Posterior cingulate gyrus (tissue), 11 donors: ENCODE measurements around the gene TMEM212.
A peak's percentile ranks its signal among the peaks of the same experiment; 100 is the strongest.
"Not testable (repeated sequence)": the region's sequence is repeated elsewhere in the genome, so short reads cannot be mapped to it uniquely, and the experiment has no call there.

Experiments used
- DNase-seq, 10 donors: peaks; one replicate each; pipeline versions ENCODE4 v3.0.0 to v3.0.0-alpha.2; 2020 to 2021; ENCODE audit warnings: mixed read lengths in 3 of 10
- intact Hi-C: fragments of 100-400 bp; cut with DNase I; formaldehyde crosslinking; loops from one replicate; pipeline ENCODE4 v1.15.1; 2023

Gene TMEM212

DNA sequence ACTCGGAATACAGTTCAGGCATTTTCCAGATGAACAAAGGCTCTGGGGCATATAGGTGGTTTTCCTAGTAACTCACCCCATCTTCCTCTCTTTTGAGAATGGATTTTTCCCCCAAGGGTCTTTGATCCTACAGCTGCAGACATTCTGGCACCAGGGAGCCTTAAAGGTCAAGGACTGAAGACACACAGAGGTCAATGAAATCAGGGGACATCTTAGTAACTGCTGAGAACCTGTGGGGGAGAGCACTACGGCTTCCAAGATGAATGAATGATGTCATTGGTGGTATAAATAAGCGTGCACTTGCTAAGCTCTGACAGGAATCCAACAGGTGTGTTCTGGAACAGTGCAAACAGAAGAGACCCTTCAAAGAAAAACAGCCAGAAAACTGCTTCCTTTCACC lies 36.3 kb downstream of the TMEM212 start:
- intact Hi-C loops = no loop called here
- DNase-seq = no peak

GRCh38 chr3:171880101-171880870 lies 37.1 kb downstream of the TMEM212 start:
- intact Hi-C loops = no loop called here
- no peak for DNase-seq

DNA sequence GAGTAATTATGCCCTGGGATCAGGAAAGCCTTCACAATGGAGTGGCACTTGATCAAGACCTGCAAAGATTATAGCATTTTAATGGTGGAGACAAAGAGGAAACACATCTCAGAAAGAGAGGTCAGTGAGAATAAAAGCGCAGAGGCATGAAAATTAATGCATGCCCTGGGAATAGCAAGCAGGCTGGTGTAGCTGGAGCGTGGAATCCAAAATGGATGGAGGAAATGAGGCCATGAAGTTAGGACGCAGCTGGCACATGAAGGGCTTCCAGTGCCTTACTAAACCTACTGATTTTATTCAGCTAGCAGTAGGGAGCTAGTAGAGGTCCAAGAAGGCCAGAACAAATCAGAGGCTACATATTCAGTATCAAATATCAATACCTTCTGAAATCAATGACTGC lies 38.1 kb downstream of the TMEM212 start:
- intact Hi-C loops = no loop called here
- no peak for DNase-seq

DNA sequence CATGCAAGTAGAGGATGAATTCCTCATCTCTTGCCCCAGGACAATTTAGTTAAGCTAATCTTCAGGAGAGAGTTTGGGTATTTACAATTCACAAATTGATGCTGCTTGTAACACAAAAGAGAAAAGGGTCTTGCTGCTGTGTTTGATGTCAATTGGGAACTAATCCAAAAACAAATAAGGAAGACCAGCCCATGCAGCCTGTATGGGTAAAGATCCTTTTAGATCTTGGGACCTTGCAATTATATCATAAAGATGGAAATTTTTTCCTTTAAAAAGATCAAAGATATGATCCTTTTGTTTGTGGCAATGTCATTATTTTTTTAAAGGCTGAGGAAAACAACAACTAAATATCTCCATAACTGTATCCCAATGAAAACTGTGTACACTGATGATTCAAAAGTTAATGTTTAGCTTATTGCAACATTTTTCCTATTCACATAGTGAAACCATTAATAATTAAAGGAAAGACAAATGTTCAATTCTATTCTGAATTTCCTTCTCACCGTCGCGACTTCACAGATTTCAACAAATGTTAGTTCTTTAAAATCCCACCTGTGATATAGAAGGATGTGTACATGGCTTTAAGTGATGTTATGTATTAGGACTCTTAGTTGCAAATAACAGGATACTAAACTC lies 40.2 kb downstream of the TMEM212 start:
- intact Hi-C loops = no loop called here
- DNase-seq = no peak

DNA sequence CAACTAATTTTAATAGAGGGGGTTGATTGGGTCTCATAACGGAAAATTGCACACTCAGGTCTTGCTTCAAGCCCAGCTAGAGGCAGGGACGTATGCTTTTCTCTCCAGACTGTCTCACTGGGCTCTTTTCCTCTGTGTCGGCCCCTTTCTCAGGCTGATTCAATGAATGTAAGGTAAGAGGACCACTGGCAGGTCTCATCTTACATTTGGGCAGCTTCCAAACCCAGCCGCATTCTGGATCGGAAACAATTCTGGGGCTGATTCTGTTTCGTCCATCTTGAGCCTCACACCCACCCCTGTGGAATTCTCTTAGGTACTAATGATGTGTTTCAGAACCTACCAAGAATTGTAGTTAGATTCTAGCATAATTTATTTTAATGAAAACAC lies 40.7 kb downstream of the TMEM212 start:
- no peak for DNase-seq
- intact Hi-C loops = no loop called here

DNA sequence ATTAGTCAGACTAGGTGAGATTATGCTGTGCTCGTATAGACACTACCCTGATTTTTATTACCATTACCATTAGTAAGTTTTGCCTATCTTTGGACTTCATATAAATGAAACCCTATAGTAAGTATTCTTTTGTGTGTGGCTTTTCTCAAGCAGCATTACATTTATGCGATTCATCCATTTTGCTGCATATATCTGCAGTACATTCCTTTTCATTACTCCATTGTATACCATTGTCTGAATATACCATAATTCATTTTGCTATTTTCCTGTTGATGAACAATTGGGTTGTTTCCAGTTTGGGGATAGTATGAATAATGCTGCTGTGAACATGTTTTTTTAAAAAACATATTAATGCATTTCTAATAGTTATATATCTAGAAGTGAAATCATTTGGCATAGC lies 45.3 kb downstream of the TMEM212 start:
- intact Hi-C loops = no loop called here
- DNase-seq = no peak

GRCh38 chr3:171890398-171890797 lies 47.2 kb downstream of the TMEM212 start:
- DNase-seq = no peak
- intact Hi-C loops = no loop called here

GRCh38 chr3:171892457-171892856 lies 49.3 kb downstream of the TMEM212 start:
- intact Hi-C loops = no loop called here
- DNase-seq = no peak

DNA sequence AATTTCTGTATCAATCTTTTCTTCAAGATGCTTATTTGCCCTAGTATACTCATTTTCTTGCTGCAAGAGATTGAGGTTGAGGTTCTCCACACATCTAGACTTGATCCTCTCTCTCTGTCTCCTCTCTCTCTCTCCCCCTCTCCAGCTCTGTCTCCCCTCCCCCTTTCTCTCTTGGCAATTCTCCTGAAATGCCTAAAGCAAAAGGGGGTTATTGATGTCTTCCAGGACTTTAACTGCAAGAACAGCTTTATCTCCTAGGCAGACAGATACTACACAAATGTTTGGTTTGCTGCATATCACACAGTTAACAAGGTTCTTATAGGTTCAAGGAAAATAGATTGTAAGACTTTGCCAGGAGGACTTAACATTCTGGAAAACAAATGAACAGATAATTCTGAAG lies 52.1 kb downstream of the TMEM212 start:
- DNase-seq = no peak
- intact Hi-C loops = no loop called here

DNA sequence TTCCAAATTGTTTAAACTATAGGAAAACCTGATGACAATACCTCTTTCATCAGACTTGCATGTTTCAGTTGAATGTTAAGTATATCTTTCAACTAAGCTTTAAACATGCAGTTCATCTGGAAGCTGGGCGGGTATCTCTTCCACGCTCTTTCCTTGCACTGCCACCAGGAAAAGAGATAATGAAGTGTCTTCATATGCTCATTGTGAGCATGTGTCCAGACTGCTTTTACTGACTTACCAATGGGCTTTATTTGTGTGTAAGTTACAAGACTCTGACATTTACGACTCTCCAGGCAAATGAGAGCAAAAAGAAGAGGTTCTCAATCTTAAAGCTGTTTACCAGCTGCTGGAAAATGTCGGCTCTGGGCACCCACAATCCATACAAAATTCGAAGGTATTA lies 52.8 kb downstream of the TMEM212 start:
- DNase-seq = no peak
- intact Hi-C loops = no loop called here

GRCh38 chr3:171896316-171896715 lies 53.2 kb downstream of the TMEM212 start:
- intact Hi-C loops = no loop called here
- no peak for DNase-seq

DNA sequence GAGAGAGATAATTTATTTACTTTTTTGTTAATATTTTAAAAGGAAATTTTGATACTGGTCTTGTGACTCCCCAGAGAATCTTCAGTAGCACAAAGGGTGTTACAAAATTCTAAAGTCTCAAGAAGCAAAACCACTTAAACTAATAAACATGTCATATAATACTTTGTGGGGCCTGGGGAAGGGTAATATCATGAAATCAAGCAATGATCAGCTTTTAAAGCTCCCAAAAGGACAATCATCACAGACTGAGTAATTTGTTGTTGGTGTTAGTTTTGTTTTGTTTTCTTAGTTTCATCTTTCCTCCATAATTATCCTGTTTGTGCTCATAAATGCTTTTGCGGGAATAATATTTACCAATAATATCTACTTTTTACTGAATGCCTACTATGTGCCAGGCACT lies 55.0 kb downstream of the TMEM212 start:
- DNase-seq = no peak

GRCh38 chr3:171900446-171900845 lies 57.3 kb downstream of the TMEM212 start:
- peak in 8 of 10 donors; percentile 19 to 86 (median 30) for DNase-seq
- intact Hi-C loops = no loop called here

More for the DNA sequence above, 55.0 kb downstream of the TMEM212 start:
- intact Hi-C loops = no loop called here

GRCh38 chr3:171901615-171902312 lies 58.6 kb downstream of the TMEM212 start:
- DNase-seq = no peak
- intact Hi-C loops = no loop called here

DNA sequence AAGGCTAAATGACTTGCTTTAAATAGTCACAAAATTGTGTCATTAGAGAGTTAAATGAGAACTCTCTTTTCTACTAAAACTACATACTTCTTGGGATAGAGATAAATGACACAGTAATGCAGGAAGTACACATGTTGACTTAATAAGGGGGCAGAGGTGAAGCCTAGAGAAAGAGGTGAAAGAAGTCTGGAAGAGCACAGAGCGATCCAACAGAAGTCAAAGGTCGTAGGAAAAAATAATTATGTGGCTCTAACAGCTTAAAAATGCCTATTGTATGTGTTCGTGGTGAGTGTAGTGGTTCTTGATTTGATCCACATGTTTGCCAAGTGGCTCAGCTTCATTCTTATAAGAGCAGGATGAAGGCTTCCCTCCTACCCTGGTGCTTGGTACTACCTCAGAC lies 61.7 kb downstream of the TMEM212 start:
- intact Hi-C loops = no loop called here
- DNase-seq = no peak

DNA sequence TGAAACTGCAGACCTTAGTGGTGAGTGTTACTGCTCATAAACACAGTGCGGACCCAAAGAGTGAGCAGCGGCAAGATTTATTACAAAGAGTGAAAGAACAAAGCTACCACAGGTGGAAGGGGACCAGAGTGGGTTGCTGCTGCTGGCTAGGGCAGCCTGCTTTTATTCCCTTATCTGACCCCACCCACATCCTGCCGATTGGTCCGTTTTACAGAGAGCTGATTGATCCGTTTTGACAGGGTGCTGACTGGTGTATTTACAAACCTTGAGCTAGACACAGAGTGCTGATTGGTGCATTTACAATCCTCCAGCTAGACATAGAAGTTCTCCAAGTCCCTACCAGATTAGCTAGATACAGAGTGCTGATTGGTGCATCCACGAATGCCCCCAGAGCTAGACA lies 63.4 kb downstream of the TMEM212 start:
- intact Hi-C loops, DNase-seq: not testable (repeated sequence)

- peak in 3 of 10 donors; percentile 66 to 82 (median 78) for DNase-seq
- intact Hi-C loops = no loop called here
These were observed 64.0 kb downstream of the TMEM212 start for GRCh38 chr3:171906951-171907676.

GRCh38 chr3:171907761-171908160 lies 64.6 kb downstream of the TMEM212 start:
- DNase-seq = no peak
- intact Hi-C loops = no loop called here

DNA sequence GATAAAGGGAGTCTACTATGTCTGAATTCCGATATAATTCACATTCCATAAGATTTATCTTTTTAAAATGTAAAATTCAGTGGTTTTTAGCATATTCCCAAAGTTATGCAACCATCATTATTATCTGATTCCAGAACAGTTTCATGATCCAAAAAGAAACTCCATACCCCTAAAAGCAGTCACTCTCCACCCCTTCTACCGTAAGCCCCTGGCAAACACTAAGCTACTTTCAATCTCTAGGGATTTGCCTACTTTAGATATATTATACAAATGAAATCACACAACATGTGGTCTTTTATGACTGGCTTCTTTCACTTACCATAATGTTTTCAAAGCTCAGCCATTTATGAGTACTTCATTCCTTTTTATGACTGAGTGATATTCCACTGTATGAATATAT lies 65.6 kb downstream of the TMEM212 start:
- no peak for DNase-seq
- intact Hi-C loops = no loop called here
